Stimulated activated CD8-positive, alpha-beta memory T cell treated with anti-CD3 and anti-CD28 coated beads, Interleukin-7, amount 100 ng/mL, for 48 hours (primary cell): ENCODE results near the gene FMO4.
"Not testable (repeated sequence)": the region's sequence is repeated elsewhere in the genome, so short reads cannot be mapped to it uniquely, and the experiment has no call there.

Experiments used
- DNase-seq, 2 donors: peaks; one replicate each; pipeline ENCODE4 v3.0.0-alpha.2; 2020; ENCODE audit warnings: low read depth in 1 of 2; ENCODE audit errors: extremely low read depth in 1 of 2

Gene FMO4

DNA sequence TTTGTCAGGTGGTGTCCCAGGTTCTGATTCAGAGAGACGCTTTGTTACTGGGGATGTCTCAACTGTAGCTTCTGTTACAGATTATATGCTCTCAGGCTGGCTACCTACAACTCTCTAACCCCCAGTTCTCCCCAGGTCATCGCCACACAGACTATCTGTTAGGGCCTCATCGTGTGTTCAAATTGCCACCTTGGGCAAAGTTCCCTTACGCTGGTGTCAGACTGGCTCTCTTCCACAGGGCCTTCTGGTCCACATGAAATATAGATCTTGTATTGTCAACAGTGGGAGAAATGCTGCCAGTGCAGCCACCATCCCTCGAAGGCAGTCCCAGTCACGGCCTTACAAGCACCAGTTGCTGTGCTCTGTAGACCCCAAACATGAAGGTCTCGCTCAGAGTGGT is 15.3 kb downstream of the FMO4 start:
- no peak for DNase-seq

- DNase-seq, result no peak
Measured at GRCh38 chr1:171334024-171334640, 20.1 kb downstream of the FMO4 start.

DNA sequence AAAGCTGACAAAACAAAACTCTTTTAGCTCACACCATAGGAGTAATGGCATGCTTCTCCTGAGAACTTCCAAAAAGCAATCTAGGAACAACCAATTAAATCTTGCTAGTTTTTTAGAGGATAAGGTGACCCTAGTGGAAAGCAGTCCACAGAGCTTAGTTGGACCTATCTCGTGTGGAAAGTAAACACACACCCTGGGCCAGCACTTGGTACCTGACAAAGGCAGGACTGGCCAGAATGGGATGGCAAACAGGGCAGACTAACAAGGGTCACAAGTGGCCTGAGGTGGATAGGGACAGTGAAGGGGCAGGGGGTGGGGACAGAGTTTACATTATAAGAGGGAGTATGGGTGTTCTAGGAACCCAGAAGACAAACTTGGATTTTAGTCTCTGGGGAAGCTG is 22.0 kb downstream of the FMO4 start:
- no peak for DNase-seq

GRCh38 chr1:171339345-171339744 is 25.4 kb downstream of the FMO4 start:
- not testable (repeated sequence) for DNase-seq

DNA sequence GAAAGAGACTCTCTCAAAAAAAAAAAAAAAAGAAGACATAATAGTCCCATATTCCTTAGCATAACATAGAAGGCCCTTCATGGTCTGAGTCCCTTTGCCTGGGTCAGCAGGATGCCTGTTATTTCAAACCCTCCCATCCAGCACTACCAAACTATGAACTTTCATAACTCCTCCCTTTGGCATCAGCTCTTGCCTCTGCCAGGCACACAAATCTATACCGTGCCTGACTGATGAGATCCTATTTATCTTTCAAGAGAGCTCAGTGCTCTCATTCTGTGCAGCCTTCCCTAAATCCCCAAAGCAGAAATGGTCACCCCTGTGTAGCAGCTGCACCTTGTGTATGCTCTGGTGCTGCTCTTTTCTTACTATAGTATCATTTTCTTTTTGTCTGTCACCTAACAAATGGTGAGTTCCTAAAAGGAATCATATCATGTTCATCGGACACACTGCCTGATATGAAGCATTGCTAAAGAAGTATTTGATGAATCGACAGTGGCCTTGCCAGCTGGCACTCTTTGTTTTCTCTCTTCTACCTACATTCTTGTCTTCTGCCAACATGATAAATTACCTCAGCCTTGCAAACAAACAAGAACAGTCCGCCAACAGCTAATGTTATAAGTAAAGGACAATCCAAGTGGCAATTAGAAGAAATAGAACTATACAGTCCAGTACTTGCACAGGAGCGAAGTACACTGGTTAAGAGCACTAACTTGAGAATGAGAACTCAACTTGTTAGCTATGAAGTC is 29.9 kb downstream of the FMO4 start:
- no peak for DNase-seq

GRCh38 chr1:171344473-171344820 is 30.5 kb downstream of the FMO4 start:
- DNase-seq, result no peak

- no peak for DNase-seq
Measured at GRCh38 chr1:171345536-171345935, 31.6 kb downstream of the FMO4 start.

DNA sequence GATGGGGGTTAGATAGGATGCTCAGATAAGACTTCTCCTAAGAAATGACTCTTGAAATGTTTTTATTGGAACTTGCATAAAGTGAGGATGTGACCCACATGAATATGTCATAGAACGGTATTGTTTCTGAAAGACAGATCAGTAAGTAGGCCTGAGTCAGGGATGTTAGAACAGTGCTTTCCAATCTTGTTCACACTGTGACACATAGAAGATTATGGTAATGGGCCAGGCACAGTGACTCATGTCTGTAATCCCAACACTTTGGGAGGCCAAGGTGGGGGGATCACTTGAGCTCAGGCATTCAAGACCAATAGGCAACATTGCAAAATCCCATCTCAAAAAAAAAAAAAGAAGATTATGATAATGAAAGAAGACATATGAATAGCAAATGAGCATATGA is 32.9 kb downstream of the FMO4 start:
- no peak for DNase-seq

DNA sequence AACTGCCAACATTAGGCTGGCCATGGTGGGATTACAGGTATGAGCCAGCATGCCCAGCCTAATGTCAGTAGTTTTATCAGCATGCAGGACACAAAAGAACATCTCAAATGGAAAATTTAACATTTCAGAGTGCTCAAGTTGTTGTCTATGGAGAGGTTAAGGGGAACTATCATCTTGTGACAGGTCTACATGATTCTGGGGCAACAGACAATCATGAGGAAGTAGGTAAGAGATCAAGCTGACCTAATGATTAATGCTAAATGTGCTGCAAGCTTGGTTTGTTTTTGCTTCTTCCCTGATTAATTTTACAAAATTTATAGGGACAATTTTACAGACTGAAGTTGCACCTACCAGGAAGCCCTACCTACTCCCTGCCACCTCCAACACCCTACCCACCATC is 36.6 kb downstream of the FMO4 start:
- no peak for DNase-seq

- DNase-seq, result no peak
Measured at GRCh38 chr1:171351961-171352360, 38.0 kb downstream of the FMO4 start.

DNA sequence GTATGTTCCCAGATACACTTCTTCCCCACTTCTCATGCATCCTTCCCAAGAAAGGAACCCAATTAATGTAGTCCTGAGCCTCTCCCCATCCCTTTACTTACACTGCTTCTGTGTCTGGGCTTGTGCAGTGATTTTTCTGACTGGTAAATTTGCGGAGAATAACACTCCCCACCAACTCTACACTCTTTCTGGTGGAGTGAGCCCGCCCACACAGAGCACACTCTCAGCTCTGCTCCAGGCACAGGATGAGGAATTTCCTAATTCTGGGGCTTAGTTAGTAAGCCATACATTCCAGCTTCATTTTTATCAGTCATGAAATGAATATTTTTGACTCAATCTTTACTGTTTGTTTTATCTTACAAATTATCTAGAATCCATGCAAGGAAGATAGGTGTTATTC is 38.6 kb downstream of the FMO4 start:
- no peak for DNase-seq

GRCh38 chr1:171355727-171356126 is 41.7 kb downstream of the FMO4 start:
- DNase-seq, result no peak

GRCh38 chr1:171357179-171357578 is 43.2 kb downstream of the FMO4 start:
- no peak for DNase-seq

DNA sequence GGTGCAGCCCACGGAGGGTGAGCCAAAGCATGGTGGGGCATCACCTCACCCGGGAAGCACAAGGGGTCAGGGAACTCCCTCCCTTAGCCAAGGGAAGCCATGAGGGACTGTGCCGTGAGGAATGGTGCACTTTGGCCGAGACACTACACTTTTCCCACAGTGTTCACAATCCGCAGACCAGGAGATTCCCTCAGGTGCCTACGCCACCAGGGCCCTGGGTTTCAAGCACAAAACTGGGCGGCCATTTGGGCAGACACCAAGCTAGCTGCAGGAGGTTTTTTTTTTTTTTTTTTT is 45.3 kb downstream of the FMO4 start:
- DNase-seq, result not testable (repeated sequence)

DNA sequence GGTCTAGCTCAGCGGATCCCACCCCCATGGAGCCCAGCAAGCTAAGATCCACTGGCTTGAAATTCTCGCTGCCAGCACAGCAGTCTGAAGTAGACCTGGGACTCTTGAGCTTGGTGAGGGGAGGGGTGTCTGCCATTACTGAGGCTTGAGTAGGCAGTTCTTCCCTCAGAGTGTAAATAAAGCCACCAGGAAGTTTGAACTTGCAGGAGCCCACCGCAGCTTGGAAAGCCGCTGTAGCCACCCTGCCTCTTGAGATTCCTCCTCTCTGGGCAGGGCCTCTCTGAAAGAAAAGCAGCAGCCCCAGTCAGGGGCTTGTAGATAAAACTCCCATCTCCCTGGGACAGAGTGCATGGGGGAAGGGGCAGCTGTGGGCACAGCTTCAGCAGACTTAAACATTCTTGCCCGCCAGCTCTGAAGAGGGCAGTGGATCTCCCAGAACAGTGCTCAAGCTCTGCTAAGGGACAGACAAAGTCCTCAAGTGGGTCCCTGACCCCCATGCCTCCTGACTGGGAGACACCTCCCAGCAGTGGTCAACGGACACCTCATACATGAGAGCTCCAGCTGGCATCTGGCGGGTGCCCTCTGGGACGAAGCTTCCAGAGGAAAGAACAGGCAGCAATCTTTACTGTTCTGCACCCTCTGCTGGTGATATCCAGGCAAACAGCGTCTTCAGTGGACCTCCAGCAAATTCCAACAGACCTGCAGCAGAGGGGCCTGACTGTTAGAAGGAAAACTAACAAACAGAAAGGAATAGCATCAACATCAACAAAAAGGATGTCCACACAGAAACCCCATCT is 45.9 kb downstream of the FMO4 start:
- not testable (repeated sequence) for DNase-seq

GRCh38 chr1:171366085-171366484 is 52.1 kb downstream of the FMO4 start:
- no peak for DNase-seq

DNA sequence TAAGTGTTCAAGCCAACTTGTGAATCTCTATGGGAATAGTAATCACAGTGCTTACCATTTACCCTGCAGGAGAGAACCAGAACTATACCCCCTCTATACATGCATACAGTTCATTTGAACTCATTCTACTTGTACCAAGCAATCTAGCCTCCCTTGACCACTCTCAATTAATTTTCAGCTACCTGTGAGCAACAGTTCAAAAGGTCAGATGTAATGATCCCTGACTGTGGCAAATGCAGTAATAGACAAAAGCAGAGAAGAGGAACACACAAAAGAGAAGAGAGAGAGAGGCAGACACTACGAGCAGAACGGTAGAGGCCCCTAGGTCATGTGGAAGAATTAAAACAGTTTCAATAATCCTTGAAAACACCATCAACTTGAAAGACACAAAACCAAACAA is 52.8 kb downstream of the FMO4 start:
- no peak for DNase-seq

- DNase-seq, result no peak
Measured at GRCh38 chr1:171367436-171367835, 53.5 kb downstream of the FMO4 start.

- no peak for DNase-seq
Measured at GRCh38 chr1:171372418-171373084, 58.6 kb downstream of the FMO4 start.

DNA sequence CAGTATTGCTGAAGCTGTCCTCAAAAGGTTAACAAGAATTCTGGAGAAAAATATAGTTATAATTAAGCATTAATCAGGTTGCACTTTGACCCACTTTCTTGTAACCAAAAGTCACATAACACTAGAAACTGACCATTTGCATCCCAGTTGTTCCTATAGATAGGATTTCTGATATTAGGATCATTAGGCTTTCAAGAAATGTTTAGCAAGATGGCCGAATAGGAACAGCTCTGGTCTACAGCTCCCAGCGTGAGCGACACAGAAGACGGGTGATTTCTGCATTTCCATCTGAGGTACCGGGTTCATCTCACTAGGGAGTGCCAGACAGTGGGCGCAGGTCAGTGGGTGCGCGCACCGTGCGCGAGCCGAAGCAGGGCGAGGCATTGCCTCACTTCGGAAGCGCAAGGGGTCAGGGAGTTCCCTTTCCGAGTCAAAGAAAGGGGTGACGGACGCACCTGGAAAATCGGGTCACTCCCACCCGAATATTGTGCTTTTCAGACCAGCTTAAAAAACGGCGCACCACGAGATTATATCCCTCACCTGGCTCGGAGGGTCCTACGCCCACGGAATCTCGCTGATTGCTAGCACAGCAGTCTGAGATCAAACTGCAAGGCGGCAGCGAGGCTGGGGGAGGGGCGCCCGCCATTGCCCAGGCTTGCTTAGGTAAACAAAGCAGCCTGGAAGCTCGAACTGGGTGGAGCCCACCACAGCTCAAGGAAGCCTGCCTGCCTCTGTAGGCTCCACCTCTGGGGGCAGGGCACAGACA is 59.6 kb downstream of the FMO4 start:
- not testable (repeated sequence) for DNase-seq

DNA sequence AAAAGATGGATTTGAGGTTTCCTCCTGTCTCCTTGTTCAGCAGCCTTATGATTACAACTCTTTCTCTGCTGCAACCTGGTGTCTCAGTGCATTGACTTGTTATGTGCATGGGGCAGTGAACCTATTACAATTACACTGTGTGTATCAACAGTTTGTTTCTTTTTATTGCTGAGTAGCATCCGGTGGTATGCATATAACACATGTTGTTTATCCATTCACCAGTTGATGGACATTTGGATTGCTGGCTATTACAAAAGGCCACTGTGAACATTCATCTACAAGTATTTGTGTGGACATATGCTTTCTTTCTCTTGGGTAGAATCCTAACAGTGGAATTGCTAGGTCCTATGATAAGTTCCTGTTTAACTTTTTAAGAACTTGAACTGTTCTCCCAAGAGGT is 65.9 kb downstream of the FMO4 start:
- DNase-seq, result no peak
